Measurements from ENCODE around the gene ZDHHC5. TPM values are rescaled to one million over a fixed set of nuclear protein-coding genes. Genes with fewer than 3 reads are reported as not detected.

The ZDHHC5 gene
- total and polyA plus RNA-seq, 2 of the 13 experiments (the other 11 are each of a cell fraction or from before 2014, with no cell fraction given): 26.6 to 34.0 TPM

GRCh38 chr11:57741132-57742086, 73.5 kb downstream of the ZDHHC5 start, which contains the start of gene SELENOH (continued):
- no peak for TF ChIP-seq ZNF512B (CRISPR knock-in tag; IDR thresholded peaks at IDR 0.05; ENCODE audit: borderline replicate concordance)
- no peak for TF ChIP-seq STAG1 (CRISPR knock-in tag; IDR thresholded peaks at IDR 0.05)
- no peak for TF ChIP-seq TBL1XR1 (IDR thresholded peaks at IDR 0.05; ENCODE audit: borderline replicate concordance, low read length, partially characterized antibody)
- peak; percentile 80; the same call in 1 of the 2 replicates for TF ChIP-seq PAF1 (CRISPR knock-in tag; IDR thresholded peaks at IDR 0.05)
- no peak; the same call in 1 of the 2 replicates for TF ChIP-seq REL (CRISPR knock-in tag; conservative IDR thresholded peaks at IDR 0.05)
- no peak; the same call in 1 of the 2 replicates for TF ChIP-seq BCL3 (CRISPR knock-in tag; IDR thresholded peaks at IDR 0.05)
- TF ChIP-seq RFX3 (CRISPR knock-in tag; IDR thresholded peaks at IDR 0.05): no peak
- peak; percentile 90 for TF ChIP-seq RBM39 (IDR thresholded peaks at IDR 0.05; ENCODE audit: low read depth, low read length, poor library complexity, severe bottlenecking)
- peak; percentile 96 for TF ChIP-seq ZNF687 (CRISPR knock-in tag; IDR thresholded peaks at IDR 0.05)
- TF ChIP-seq TEAD3 (CRISPR knock-in tag; optimal IDR thresholded peaks at IDR 0.05; ENCODE audit: borderline replicate concordance): peak; percentile 60
- no peak for TF ChIP-seq AHDC1 (CRISPR knock-in tag; IDR thresholded peaks at IDR 0.05; ENCODE audit: borderline replicate concordance)
- TF ChIP-seq GTF3A (CRISPR knock-in tag; conservative IDR thresholded peaks at IDR 0.05): no peak
